ENCODE results near the gene TRIM7.
"Not testable (repeated sequence)": the region's sequence is repeated elsewhere in the genome, so short reads cannot be mapped to it uniquely, and the experiment has no call there.

The TRIM7 gene

DNA sequence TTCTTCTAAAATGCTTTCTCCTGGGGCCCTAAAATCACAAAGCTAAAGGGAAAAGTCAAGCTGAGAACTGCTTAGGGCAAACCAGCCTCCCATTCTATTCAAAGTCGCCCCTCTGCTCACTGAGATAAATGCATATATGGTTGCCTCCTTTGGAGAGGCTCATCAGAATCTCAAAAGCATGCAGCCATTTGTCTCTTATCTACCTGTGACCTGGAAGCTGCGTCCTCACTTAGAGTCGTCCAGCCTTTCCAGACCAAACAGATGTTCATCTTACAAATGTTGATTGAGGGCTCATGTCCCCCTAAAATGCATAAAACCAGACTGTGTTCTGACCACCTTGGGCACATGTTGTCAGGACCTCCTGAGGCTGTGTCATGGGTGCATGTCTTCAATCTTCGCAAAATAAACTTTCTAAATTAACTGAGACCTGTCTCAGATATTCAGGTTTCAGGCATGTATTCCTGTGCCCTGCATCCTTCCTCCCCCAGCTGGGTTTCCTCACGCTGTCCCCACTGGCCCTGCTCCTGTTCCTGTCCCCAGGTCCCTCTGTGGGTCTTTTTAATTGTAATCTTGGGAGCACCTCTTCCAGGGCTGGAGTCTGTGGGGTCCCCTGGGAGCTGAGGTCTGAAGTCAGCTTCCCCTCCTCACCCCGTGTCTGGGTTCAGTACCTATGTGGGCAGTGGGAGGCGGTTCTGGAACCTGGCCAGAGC lies 57.9 kb downstream of the TRIM7 start, which contains the start of gene OR2V2:
OR2V2 (plus strand) TSS at position 660 of the 710 bp plus-strand sequence. CDS start 7,357 bp downstream, outside the sequence.
- not testable (repeated sequence) for DNase-seq

DNA sequence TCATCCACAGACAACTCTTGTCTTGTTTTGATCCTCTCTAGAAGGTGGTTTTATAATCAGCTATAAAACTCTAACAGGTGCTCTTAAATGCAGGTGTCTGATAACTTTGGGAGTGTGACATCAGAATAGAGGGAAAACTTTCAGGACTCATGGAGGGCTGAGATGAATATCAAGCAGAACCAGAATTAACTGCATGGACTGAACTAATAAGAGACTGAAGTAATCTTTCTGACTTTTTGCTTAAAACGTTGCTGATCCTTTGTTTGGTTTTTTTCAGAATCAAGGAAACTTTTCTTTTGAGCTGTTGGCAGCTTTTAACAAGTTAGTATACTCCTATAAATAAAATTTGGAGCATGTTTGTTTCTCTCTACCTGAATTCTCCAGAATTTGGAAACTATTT lies 59.9 kb downstream of the TRIM7 start:
- no peak for DNase-seq

Measured in fibroblast of skin of right quadriceps (primary cell).